Cardiac atrium fibroblast (primary cell): Measurements from ENCODE around the gene SLC9A3. TPM values are rescaled to one million over a fixed set of nuclear protein-coding genes. Genes with fewer than 3 reads are reported as not detected.

Source experiments
- total RNA-seq: library from RNA; depleted of rRNA; stranded (reverse); fragments of >200 nt; gene quantifications from 2 replicates; pipeline ENCODE4 v1.2.3, GENCODE V29; 2015

Gene SLC9A3
- 2.4 and 2.9 TPM in 2 replicates for total RNA-seq

DNA sequence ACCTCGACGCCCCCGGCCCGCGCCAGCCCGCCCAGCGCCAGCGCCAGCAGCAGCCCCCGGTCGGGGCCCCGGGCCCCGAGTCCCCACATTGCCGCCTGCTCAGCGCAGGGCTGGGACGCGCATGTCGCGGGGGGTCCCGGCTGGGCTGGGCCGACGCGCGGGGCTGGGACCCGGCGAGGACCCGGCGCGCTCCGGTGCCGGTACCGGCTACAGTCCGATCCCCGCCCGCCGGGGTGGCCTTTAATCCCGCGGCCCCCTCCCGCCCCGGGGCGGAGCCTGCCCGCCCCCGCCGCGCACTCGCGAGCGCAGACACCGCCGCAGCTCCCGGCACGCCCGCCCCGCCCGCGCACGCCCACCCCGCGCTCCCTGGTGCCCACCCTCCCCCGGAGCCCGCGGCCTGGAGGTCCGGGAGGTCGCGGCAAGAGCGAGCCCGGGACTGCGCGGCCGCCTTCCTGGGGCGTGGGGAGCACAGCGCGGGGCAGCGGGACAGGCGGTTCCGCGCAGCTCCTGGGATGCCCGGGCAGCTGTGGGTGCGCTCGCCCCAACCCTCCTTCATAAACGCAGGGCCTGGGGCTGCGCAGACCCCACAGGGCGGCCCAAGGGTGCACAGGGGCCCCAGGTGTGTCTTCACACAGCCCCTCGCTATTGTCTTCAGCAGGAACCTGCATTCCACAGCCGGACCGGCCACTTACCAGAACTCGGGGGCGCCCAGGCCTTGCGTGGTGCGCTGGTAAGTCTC, at the start of gene SLC9A3:
Gene SLC9A3 (minus strand): TSS at position 216 of the 739 bp plus-strand sequence.

DNA sequence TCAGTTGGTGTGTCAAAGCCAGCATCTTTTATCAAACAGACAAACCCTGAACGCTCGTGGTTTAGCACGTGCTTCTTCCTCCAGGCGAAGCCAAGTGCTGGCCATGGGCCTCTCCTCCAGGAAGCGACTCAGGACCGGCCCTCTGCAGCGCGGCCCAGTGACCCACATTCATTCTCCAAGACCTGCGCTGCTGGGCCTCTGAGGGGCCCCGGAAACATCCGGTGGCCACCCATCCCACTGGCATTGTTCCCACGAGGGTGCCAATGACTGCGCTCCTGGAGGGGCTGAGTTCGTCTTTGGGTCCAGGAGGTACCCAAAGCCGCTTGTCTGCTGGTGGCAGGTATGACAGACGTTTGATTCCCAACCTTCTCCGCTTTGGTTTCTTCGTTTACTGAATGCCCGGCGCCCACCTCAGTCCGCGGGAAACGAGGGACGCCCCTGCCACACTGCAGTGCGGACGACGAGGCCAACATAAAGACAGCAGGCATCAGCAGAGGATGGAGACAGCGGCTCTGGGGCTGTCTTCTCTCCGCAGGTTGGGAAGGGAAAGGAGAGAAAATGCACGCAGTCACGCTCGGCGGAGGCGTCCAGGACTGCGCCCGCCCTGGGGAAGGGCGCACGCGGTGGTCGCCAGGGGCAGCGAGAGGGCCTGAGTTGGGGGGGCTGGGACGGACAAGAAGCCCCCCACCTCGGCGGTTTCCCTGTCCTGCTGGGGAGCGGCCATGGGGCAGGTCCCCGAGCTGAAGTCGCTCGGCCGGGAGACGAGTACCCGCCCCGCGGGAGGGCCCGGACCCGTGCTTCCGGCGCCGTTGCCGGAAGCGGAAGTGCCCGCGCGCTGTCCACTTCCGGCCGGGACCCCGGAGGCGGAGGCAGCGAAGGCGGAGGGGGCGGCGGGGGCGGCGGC, 81.7 kb downstream of the SLC9A3 start, which contains the start of gene EXOC3:
Gene EXOC3 (plus strand): TSS at position 842 of the 904 bp plus-strand sequence. CDS start 3,030 bp downstream, outside the sequence.

Other genes with a start within 250 kb of the SLC9A3 start
- 8.8 and 16.4 TPM in 2 replicates for gene AHRR, start 202.7 kb downstream of the SLC9A3 start, total RNA-seq
- gene EXOC3, start 81.3 kb downstream of the SLC9A3 start, total RNA-seq, result 16.4 and 27.6 TPM in 2 replicates
- 1.5 and 2.5 TPM in 2 replicates for gene CEP72, start 87.9 kb upstream of the SLC9A3 start, total RNA-seq
- gene TPPP, start 168.9 kb upstream of the SLC9A3 start, total RNA-seq, result 0.72 and 1.1 TPM in 2 replicates